HG02571 (cell line): ENCODE data around the gene FN1.
"Not testable (repeated sequence)": the region's sequence is repeated elsewhere in the genome, so short reads cannot be mapped to it uniquely, and the experiment has no call there.

Experiments used
- ATAC-seq: cut with Tn5 transposase; IDR thresholded peaks from one replicate; pipeline ENCODE4 v1.9.1; 2021; ENCODE audit warnings: mild to moderate bottlenecking, moderate library complexity; ENCODE audit not compliant: unreplicated experiment

The FN1 gene

DNA sequence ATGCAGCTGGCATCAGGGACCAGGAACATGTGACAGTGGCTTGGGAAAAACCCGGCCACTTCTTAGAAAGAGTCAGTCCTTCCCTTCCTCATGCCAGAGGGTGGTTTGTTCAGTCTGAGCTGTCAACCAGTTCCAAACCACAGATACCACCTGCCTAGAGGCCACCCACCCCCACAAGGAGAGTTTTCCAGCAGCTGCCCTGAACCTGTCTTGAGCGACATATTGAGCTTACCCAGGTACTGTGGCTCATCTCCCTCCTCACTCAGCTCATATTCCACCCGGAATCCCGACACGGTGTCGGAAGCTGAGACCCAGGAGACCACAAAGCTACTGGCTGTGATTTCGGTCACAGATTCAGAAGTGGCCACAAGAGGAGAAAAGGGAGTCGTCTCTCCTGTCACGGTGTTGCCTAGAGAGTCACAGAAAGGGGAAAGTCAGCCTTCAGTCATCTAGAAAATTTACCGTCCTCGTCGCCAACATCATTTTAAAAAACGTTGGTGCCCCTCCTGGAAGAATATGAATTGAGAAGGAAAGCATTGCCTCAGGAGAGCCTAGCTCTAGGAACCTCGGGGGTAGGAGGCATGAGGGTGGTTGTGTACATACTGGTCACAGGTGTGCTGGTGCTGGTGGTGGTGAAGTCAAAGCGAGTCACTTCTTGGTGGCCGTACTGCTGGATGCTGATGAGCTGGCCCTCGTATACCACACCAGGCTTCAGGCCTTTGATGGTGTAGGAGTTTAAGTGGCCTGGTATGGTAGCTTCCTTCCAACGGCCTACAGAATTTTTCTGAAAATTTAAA is 26.3 kb downstream of the FN1 start:
- no peak for ATAC-seq

DNA sequence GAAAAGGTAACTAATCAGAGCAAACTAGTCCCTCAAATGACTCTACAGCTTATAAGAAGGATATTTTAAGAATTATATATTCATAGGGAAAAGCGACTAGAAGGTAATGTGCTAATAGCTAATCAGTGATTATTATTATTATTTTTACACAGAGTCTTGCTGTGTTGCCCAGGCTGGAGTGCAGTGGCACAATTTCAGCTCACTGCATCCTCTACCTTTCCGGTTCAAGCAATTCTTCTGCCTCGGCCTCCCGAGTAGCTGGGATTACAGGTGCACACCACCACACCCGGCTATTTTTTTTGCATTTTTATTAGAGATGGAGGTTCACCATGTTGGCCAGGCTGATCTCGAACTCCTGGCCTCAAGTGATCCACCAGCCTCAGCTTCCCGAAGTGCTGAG is 27.4 kb downstream of the FN1 start:
- ATAC-seq: not testable (repeated sequence)

DNA sequence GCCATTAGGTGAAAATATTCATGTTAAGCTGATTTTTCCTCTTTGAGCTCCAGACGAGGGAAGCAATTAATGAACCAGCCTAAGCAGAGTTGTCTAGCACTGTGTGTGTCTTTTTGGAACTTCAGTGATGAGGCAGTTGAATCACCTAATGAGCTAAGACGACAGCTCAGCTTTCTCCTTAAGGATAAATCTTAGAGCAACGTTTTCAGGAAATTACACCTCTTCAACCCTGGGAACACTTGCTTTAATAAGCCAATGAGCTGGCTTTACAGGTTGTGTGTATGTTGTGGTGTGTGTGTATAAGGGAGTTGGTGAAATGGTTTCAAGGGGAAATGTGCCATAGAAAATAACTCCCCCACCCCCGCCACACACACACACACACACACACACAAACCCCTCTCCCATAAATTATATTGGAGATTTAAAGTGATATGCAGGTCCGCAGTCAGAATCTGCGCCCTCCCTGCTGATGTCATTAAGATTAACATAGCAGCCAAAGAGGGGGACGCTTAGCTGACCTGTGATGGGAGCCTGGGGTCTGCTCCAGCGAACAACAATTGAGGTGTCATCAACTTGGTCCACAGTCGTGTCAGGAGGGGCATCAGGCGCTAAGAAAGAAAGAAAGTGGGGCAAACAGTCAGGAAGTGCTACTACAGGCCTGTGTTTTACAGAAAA is 28.1 kb downstream of the FN1 start:
- no peak for ATAC-seq

DNA sequence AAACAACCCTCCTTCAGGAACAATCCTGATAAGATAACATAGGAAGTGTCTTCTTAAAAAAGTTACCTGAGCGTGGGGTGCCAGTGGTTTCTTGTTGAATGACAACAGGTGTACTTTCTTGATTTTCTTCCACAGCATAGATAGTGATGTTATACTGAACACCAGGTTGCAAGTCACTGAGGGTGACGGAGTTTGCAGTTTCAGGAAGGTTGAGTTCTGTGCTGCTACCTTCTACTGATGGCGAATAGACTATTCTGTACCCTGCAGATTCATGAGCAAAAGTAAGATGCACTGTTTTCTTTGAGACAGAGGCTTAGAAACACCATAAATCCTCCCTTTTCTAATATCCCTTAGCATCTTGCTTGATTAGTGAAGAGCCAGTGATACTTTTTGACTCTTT is 28.8 kb downstream of the FN1 start:
- no peak for ATAC-seq

DNA sequence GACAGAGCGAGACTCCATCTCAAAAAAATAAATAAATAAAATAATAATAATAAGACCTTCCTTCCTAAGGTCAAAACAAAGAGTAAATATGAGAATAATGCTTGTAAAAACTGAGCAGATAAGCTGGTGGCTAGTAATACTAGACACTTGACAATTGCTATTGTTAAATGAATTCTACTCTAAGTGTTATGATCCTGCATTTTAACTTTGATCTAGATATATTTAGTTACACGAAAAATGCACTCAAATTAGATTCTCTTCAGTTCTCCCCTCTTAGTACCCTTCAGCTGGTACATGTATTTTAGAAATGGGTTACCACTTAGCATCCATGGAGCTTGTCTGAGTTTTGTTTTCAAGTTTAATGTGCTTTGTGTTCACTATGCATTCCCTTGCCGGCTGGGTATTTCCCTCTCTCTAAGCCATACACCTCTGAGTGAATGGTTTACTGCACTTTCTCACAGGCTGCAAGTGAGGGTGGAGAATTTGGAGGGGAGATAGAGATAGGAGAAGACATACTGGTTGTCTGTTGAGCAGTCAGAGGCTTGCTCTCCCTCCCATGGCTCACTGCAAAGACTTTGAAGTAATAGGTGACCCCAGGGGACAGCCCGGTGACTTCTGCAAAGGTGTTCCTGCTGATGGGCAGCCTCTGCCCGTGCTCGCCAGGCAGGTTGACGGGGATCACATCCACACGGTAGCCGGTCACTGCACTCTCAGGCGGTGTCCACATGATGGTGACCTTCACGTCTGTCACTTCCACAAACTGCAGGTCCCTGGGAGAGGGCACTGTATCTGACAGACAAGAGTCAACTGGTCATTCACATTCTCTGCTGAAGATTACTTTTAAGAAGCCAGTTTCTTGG is 29.9 kb downstream of the FN1 start:
- ATAC-seq: no peak

DNA sequence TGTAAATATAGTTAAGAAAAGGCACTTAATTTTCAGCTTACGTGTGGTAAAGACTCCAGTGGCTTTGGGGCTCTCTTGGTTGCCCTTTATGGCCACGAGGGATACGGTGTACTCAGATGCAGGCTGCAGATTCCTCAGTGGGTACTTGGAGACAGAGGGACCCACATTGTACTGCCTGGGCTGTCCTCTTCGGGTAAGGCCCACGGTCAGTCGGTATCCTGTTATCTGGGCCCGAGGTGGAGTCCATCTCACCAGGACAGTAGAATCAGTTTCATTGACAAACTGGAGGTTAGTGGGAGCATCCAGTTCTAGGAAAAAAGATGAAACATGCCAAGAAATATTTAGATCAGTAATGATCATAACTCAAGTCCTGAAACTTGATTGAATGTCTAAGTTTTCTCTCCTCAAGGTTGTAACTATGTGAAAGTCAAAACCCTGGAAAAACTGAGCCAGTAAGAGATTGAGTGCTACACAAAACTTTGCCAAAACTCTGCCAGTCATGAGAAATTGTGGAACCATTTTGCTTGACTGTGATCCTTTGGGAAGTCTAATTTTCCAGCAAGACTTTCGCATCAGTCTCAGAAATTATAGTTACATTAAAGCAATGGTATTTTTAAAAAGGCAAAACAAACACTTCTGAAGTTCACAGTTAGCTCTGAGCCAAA is 31.4 kb downstream of the FN1 start:
- ATAC-seq: no peak

DNA sequence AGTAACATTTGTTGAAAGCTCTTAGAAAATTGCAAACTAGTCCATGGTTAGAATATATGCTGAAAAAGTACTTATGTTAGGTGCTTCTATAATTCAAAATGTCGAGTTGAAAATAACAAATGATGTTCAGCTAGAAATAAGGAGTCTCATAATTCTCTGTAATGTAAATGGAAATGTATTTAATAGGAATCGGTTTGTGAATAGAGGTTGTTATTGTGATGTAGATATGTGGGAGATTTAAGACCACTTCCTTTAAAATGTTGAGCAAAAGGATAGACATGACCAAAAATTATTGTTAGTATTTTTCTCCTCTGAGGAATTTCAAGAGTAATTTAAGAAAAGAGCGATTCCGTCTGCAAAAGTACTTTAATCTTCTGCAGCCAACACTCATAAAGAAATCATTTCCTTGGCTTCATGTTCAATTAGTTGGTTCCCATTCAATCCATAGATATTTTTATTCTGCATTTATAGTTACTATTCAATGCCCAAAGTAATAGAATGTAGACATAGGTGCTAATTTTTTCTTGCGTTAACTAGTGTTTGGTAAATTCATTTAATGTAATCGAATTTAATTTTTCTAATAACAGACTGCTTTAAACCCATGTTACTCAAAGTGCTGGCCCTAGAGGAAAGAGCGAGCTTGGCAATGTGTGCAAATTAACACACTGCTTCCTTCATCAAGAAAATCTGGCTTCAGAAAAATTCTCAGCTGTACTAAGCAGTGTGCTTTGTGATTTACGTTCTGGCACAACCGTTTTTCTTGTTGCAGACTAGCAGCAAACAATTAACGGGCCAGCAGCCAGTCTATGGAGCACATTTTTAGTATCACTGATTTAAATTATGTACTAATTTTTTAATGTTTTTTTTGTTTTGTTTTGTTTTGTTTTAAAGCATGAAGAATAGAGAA is 32.2 kb downstream of the FN1 start:
- ATAC-seq: no peak

DNA sequence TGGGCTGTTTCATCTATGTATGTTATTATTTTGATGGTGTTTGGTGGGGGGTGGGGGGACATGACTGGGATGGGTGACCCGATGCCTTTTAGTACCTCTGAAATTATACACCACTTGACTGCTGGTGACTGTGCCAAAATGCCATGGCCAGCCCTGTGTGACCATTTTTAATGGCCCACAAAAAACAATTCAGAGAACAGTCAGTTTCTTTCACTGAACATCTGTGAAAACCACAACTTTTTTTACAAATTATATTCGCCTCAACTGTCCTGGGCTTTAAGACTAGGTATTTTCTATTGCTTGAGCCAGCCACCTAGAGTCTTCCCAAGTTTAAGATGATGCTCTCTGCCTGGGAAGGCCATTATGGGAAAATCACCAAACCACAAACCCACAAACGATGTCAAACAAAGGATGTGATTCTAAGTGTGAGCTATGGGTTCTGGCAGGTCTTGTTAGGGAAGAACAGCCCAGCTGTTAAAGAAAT is 33.9 kb downstream of the FN1 start:
- ATAC-seq: no peak

DNA sequence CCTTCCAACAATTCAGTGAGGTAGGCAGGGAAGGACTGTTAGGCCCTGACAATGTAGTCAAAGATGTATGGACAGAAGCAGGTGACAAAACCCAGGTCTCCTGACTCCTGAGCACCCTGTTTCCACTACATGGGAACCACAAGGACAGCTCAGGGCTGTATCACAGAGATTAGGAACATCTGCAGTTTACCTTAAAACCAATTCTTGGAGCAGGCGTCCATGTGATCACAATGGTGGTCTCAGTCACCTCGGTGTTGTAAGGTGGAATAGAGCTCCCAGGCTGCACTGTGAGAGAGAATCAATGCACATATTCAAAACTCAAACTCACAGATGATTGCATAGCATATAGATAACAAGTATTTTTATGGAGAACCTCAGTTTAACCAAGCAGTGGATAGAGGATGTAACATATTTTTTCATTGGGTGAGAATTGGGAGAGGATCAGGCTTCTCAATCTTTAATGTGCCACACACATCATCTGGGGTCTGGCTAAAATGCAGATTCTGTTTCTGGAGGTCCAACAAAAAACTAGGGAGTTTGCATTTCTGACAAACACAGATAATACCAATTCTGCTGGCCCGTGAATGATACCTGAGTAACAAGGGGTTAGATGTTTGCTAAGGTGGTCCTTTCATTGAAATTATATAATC is 36.7 kb downstream of the FN1 start:
- ATAC-seq: no peak

DNA sequence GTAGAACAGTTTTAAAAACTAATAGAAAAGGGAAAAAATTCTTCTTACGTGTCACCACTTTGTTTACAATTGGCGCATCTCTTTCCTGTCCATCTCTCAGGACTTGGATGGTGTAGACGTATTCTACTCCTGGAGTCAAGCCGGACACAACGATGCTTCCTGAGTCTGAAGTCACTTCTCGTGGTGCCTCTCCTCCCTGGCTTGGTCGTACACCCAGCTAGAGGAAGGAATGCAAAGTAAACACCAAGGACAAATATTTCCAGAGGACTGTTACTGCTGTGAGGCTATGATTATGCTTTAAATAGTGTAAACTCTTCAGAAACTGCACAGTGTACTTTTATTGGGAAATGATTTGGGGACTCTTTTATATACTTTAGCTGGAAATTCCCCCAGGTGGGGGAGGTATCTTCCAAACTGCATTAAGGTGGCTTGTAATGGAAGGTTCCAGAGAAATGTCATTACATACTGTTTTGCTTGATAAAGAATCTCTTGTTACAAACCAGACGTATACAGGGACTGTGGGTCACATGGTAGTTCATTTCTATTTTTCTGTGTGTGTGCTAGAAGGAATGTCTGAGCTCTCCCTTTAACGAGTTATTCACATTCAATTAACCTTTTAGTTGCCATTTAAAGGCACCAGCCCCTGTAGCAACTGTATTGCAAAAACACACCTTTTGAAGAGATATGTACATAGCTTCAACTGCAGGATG is 38.1 kb downstream of the FN1 start:
- no peak for ATAC-seq

DNA sequence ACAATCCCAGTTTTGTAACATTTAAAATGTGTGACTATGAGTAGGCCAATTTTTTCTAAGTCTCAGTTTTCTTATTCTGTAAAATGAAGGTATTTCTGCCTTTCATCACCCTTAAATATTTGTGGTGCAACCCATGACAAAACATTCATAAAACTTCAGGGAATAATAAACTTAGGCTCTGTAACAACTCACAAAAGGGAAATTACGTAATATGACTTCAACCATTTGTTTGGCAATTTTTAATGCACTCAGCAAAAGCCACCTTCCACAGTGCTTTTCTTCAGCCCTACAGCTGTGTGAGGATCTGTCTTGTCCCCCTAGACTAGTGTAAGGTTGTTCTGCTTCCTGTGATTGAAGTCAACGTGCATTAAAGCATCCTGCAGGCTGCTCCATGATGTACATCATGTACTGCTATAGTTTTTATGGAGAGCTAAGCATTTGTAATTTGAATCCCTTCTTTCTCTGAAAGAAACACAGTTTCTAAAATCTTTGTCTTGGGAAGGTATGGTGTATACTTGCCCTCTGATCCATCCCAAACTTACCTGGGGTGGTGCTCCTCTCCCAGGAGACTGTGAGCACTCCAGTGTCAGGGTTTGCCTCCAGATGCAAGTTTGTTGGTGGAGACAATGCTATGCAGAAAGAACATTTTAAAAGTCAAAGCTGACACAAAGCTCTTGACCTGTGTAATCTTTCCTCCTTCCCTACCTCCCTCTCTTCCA is 39.1 kb downstream of the FN1 start:
- no peak for ATAC-seq

DNA sequence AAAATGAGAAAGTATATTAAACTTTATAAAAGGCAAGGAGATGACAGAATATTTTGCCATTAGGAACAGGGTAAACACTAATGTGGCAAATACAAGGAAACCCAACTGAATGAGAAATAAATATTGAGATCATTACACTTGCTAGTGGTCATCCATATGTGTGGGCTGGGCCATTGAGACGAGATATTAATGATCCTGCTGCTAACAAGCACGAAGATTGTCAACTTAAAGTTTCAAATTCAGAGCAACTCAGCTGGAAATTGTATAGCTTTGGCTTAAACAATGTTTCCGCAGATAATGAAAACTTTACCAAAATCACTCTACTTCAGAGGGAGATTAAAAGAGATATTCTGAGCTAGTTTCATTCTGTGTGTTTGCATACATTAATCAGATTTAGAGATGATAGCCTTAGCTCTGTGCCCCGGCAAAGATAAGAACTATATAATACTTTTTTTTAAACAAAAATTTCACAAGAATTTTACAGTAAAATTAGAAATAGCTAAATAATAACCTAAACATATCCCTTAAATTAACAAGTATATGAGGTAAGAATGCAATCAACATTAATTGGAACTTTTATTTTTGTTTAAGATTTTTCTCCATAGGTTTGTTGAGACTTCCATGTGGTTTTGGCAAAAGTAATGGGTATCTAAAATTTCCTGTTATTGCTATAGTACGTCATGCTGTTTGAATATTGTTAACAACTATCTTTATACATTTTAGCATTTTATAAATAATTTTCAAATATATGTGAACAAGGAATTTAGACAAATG is 40.0 kb downstream of the FN1 start:
- no peak for ATAC-seq

DNA sequence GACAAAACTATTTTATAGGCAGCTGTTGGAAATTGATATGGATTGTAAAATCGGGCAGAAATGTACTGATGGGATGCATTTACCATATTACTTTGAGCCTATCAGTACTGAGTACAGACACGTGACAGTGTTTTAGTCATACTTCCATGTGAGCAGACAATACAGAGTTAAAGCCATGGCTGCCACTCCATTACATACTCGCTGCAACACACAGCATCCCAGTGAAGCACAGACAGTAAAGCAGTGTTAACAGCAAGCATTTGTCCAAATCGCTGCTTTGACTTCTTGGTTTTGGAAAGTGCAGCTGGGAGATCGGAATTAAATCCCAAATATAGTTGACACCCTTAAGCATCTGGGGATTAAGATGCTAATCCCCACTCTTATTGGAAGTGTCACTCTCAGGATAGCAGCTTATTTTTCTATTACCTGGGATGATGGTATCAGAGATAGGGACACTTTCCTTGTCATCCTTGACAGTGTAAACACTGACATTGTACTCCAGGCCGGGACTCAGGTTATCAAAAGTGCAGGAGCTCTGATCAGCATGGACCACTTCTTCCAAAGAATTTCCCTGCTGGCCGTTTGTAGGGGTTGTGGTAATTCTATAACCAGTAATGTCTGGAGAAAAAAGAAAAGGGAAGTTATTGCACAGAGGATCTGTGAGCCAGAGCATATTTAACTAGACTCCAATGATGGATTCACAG is 41.6 kb downstream of the FN1 start:
- no peak for ATAC-seq

DNA sequence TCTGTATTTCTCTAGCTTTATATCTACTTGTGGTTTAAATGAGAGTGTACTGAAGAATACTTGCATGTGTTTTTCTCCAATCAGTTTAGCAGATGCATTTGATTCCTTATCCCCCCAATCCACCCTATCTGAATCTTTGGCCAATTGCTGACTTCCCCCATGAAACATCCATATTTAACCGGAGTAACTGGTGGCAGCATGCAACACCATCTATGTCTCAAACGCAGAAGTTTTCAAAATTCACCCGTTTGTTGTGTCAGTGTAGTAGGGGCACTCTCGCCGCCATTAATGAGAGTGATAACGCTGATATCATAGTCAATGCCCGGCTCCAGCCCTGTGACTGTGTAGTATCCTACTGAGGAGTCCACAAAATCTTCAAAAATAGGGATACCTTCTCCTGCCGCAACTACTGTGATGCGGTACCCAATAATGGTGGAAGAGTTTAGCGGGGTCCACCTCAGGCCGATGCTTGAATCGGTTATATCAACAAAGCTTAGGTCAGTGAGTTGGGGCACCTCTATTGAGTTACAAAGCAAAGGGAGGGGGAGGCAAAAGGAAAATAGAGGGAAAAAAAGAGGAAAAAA is 43.1 kb downstream of the FN1 start:
- ATAC-seq: no peak

DNA sequence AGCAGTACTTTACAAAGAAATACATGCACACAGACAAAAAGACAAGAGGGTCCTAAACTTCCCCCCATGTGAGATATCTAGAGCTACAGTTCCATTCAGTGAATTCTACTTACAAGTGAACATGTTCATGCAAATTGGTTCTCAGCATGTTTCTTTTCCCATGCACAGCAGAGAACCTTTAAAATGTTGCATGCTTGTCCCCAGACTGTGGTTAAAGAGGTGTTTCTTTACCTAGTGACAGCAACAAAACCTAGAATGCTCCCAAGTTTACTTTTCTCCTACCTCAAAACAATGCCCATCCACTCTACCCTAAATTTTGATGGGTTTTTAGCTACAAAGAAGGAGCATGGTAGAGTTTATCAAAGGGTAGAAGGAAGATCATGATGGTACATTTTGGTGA is 43.7 kb downstream of the FN1 start:
- ATAC-seq: no peak

DNA sequence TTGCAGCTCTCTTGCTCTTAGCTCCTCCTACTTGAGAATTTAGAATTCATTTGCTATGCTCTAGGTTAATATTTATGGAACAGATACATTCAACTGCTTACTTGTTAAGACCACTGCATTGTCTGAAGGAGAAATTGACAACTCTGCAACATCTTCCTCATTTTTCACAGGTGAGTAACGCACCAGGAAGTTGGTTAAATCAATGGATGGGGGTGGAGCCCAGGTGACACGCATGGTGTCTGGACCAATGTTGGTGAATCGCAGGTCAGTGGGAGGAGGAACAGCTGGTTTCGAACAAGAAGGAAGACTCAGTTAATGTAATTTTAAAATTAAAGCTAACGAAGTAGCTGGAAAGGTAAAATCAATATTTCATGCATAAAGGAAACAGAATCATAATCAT is 44.3 kb downstream of the FN1 start:
- no peak for ATAC-seq

DNA sequence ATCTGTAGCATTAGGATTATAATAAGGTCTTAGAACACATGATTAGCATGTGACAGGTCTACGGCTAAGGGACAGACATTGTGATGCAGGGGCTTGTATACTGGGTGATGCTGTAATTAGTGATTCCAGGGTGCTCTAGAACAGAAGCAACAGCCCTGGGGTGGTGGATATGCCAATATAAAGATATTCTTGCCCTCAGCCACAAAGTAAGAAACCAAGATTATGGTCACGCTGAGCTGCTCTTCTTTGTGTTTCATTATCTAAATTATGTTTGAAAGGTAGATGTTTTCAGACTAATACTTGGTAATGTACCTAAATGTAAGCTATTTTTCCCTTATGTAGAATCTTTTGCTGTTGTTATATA is 45.3 kb downstream of the FN1 start:
- no peak for ATAC-seq
